DND-41 (cell line): ENCODE results near the gene SUB1.

ENCODE experiments used
- ATAC-seq: fragments of 200-7000 bp; cut with Tn5 transposase; 3 replicates; pipeline ENCODE4 v1.9.1; 2021; ENCODE audit warnings: low read depth; ENCODE audit not compliant: insufficient read depth
- DNase-seq: peaks from one replicate; pipeline ENCODE4 v3.0.0-alpha.2; 2020
- H2AFZ ChIP-seq: 2 replicates; pipeline ENCODE4 v1.6.0; 2012; ENCODE audit warnings: low read depth, low read length
- H3K27ac ChIP-seq: 2 replicates; pipeline ENCODE4 v1.5.1; 2012; ENCODE audit warnings: low read length, inconsistent platforms
- H3K27me3 ChIP-seq: fragments of 200-600 bp; sonication (generic); 2 replicates; pipeline ENCODE4 v1.6.0; 2012; ENCODE audit warnings: low read length, mild to moderate bottlenecking, inconsistent platforms; ENCODE audit not compliant: insufficient read depth, poor library complexity
- H3K36me3 ChIP-seq: 2 replicates; pipeline ENCODE4 v1.5.1; 2012; ENCODE audit warnings: low read length, inconsistent platforms; ENCODE audit not compliant: insufficient read depth
- H3K4me1 ChIP-seq: 2 replicates; pipeline ENCODE4 v1.5.1; 2012; ENCODE audit warnings: mild to moderate bottlenecking, low read length; ENCODE audit not compliant: insufficient read depth
- H3K4me2 ChIP-seq: 2 replicates; pipeline ENCODE4 v1.6.0; 2012; ENCODE audit warnings: mild to moderate bottlenecking, moderate library complexity, low read length, inconsistent platforms; ENCODE audit not compliant: insufficient read depth
- H3K4me3 ChIP-seq, 2 experiments: fragments of 200-600 bp in 1 of 2; shearing (Covaris generic) in 1 of 2; 2 replicates each; pipeline ENCODE4 v1.5.1; 2012 to 2016; ENCODE audit warnings: inconsistent platforms in 2 of 2, low read length in 2 of 2, mild to moderate bottlenecking in 2 of 2, low read depth in 1 of 2, moderate library complexity in 1 of 2
- H3K79me2 ChIP-seq: 2 replicates; pipeline ENCODE4 v1.6.0; 2012; ENCODE audit warnings: low read length, inconsistent platforms; ENCODE audit not compliant: insufficient read depth
- H3K9ac ChIP-seq: 2 replicates; pipeline ENCODE4 v1.6.0; 2012; ENCODE audit warnings: low read depth, mild to moderate bottlenecking, inconsistent platforms, low read length, moderate library complexity
- H3K9me3 ChIP-seq: 2 replicates; pipeline ENCODE4 v1.5.1; 2012; ENCODE audit warnings: low read length, moderate library complexity, mild to moderate bottlenecking, inconsistent platforms; ENCODE audit not compliant: insufficient read depth, severe bottlenecking
- H4K20me1 ChIP-seq: 2 replicates; pipeline ENCODE4 v1.6.0; 2012; ENCODE audit warnings: low read length; ENCODE audit not compliant: insufficient read depth
- CTCF ChIP-seq: IDR thresholded peaks from 2 replicates; pipeline ENCODE4 v1.5.1; 2012; ENCODE audit warnings: borderline replicate concordance, low read length, moderate library complexity, mild to moderate bottlenecking; ENCODE audit not compliant: poor library complexity, severe bottlenecking; ENCODE audit errors: extremely low read depth
- EZH2 ChIP-seq: IDR thresholded peaks from 3 replicates; pipeline ENCODE4 v1.6.1; 2012; ENCODE audit warnings: borderline replicate concordance, low read depth, mild to moderate bottlenecking, moderate library complexity, low read length, inconsistent platforms; ENCODE audit not compliant: severe bottlenecking

Gene SUB1

GRCh38 chr5:32625547-32625946 lies 40.2 kb downstream of the SUB1 start:
- Histone ChIP-seq H3K4me3 (no peak overlapping the region), H2AFZ (no peak overlapping the region), H3K27me3 (no peaks in the 10 kb centered on the region), H3K4me1 (no peaks in the 10 kb centered on the region), H3K9me3 (no peaks in the 10 kb centered on the region), H3K79me2 (no peaks in the 10 kb centered on the region), H3K9ac (no peak overlapping the region), H3K36me3 (no peaks in the 10 kb centered on the region), H3K27ac (no peak overlapping the region), H3K4me2 (no peak overlapping the region), H4K20me1 (no peaks in the 10 kb centered on the region)
- no peak for ATAC-seq
- no peak for TF ChIP-seq EZH2
- no peak for TF ChIP-seq CTCF
- no peak for DNase-seq

- Histone ChIP-seq H3K9me3 (no peaks in the 10 kb centered on the region), H3K4me3 (no peak overlapping the region), H3K4me2 (no peak overlapping the region), H3K79me2 (no peaks in the 10 kb centered on the region), H2AFZ (no peak overlapping the region), H4K20me1 (no peaks in the 10 kb centered on the region), H3K27ac (no peak overlapping the region), H3K4me1 (no peaks in the 10 kb centered on the region), H3K9ac (no peak overlapping the region), H3K36me3 (no peaks in the 10 kb centered on the region), H3K27me3 (no peaks in the 10 kb centered on the region)
- TF ChIP-seq EZH2 (no peak), CTCF (no peak)
- DNase-seq = no peak
- no peak for ATAC-seq
Observed at GRCh38 chr5:32627219-32627870, 42.0 kb downstream of the SUB1 start.

- Histone ChIP-seq H3K79me2 (no peaks in the 10 kb centered on the region), H3K4me1 (no peaks in the 10 kb centered on the region), H3K9ac (no peak overlapping the region), H4K20me1 (no peaks in the 10 kb centered on the region), H3K27ac (no peak overlapping the region), H3K4me3 (no peak overlapping the region), H3K9me3 (no peaks in the 10 kb centered on the region), H3K36me3 (no peaks in the 10 kb centered on the region), H3K27me3 (no peaks in the 10 kb centered on the region), H3K4me2 (no peak overlapping the region), H2AFZ (no peak overlapping the region)
- TF ChIP-seq EZH2 (no peak), CTCF (no peak)
- DNase-seq (no peak), ATAC-seq (no peak)
Observed at GRCh38 chr5:32628049-32628844, 42.9 kb downstream of the SUB1 start.
